Subcutaneous adipose tissue (tissue), 4 donors: ENCODE measurements around the gene HEXIM2. TPM values are rescaled to one million over a fixed set of nuclear protein-coding genes. Genes with fewer than 3 reads are reported as not detected.

ENCODE experiments used
- total RNA-seq, 4 donors: library from RNA; depleted of rRNA; stranded (reverse); fragments of >200 nt; gene quantifications; one replicate each; pipeline ENCODE4 v1.1.0, GENCODE V29; 2016
- TF ChIP-seq, protein P1 (sequence below): fragments of 450-650 bp; IDR thresholded peaks from one replicate; pipeline ENCODE4 v1.5.1; 2016; ENCODE audit warnings: low read depth, mild to moderate bottlenecking, control low read depth, antibody characterized with exemption, moderate library complexity

The HEXIM2 gene
- total RNA-seq, 4 donors from 2014 or later: 3.4 to 10.4 (median 8.8) TPM

- TF ChIP-seq, protein P1, sequence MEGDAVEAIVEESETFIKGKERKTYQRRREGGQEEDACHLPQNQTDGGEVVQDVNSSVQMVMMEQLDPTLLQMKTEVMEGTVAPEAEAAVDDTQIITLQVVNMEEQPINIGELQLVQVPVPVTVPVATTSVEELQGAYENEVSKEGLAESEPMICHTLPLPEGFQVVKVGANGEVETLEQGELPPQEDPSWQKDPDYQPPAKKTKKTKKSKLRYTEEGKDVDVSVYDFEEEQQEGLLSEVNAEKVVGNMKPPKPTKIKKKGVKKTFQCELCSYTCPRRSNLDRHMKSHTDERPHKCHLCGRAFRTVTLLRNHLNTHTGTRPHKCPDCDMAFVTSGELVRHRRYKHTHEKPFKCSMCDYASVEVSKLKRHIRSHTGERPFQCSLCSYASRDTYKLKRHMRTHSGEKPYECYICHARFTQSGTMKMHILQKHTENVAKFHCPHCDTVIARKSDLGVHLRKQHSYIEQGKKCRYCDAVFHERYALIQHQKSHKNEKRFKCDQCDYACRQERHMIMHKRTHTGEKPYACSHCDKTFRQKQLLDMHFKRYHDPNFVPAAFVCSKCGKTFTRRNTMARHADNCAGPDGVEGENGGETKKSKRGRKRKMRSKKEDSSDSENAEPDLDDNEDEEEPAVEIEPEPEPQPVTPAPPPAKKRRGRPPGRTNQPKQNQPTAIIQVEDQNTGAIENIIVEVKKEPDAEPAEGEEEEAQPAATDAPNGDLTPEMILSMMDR: no peak
Measured at GRCh38 chr17:45147581-45148182, 14.0 kb upstream of the HEXIM2 start.

GRCh38 chr17:45148183-45149036 lies 13.3 kb upstream of the HEXIM2 start, which contains the start of gene HEXIM1:
HEXIM1 (plus strand) TSS chr17:45148475; CDS start chr17:45149191, 716 bp downstream.
- TF ChIP-seq, protein P1: no peak

DNA sequence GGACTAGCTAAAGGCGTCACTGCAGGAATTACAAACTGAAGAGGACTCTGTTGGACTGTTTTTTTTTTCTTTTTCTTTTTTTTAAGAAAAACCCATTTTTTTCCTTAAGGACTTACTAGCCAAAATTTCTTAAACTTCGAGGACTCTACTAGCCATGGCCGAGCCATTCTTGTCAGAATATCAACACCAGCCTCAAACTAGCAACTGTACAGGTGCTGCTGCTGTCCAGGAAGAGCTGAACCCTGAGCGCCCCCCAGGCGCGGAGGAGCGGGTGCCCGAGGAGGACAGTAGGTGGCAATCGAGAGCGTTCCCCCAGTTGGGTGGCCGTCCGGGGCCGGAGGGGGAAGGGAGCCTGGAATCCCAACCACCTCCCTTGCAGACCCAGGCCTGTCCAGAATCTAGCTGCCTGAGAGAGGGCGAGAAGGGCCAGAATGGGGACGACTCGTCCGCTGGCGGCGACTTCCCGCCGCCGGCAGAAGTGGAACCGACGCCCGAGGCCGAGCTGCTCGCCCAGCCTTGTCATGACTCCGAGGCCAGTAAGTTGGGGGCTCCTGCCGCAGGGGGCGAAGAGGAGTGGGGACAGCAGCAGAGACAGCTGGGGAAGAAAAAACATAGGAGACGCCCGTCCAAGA lies 12.5 kb upstream of the HEXIM2 start:
- TF ChIP-seq, protein P1: no peak

DNA sequence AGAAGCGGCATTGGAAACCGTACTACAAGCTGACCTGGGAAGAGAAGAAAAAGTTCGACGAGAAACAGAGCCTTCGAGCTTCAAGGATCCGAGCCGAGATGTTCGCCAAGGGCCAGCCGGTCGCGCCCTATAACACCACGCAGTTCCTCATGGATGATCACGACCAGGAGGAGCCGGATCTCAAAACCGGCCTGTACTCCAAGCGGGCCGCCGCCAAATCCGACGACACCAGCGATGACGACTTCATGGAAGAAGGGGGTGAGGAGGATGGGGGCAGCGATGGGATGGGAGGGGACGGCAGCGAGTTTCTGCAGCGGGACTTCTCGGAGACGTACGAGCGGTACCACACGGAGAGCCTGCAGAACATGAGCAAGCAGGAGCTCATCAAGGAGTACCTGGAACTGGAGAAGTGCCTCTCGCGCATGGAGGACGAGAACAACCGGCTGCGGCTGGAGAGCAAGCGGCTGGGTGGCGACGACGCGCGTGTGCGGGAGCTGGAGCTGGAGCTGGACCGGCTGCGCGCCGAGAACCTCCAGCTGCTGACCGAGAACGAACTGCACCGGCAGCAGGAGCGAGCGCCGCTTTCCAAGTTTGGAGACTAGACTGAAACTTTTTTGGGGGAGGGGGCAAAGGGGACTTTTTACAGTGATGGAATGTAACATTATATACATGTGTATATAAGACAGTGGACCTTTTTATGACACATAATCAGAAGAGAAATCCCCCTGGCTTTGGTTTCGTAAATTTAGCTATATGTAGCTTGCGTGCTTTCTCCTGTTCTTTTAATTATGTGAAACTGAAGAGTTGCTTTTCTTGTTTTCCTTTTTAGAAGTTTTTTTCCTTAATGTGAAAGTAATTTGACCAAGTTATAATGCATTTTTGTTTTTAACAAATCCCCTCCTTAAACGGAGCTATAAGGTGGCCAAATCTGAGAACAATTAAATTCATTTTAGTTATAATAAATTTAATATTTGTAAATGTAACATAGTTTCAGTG lies 11.7 kb upstream of the HEXIM2 start:
- TF ChIP-seq, protein P1: no peak

DNA sequence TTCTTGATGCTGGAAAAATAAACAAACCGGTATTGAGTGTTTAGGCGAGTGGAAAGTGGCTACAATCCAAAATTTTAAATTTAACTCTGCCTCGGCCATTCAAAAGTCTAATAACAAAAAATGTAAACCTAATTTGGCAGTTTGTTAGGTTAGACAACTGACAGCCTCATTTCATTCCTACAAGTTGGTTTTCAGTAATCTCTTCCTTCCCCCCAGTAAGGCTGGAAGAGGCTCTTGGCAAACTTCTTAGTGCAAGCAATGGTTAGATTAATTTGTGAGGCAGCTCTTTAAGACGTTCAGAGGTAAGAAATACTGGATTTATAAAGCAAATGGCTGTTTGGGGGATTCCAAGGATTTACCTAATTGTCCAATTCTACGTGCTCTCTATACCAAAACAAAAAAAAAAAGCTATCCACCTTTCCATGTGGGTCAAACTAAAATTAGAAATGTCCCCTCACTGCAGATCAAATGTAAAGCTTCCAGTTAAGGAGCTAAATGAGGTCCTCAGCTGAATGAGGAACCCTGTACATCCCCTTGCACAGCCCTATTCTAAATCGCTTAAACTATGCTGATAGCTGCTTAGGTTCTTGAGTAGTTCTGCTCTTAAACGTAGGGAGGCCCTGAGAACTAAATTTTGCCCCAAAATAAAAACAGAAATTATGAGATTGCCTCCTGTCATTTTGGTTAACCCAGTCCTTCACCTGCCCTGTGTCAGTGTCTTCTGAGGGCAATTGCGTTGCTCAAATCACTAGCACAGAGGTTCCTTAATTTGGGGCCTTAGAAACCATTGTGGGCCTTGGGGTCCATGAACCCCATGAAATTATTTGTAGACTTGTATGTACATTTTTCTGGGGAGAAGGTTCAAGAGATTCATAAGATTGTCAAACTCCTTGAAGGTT lies 10.5 kb upstream of the HEXIM2 start:
- TF ChIP-seq, protein P1: no peak

GRCh38 chr17:45155029-45155428 lies 6.6 kb upstream of the HEXIM2 start:
- TF ChIP-seq, protein P1: no peak
